HK-2 (cell line): ENCODE measurements around the gene SREBF1.

Experiments used
- DNase-seq: peaks from one replicate; pipeline ENCODE4 v3.0.0-alpha.2; 2018; ENCODE audit not compliant: unreplicated experiment

SREBF1 gene

GRCh38 chr17:17859909-17860765, 23.4 kb upstream of the SREBF1 start:
- peak; percentile 67 for DNase-seq

- no peak for DNase-seq
Measured at GRCh38 chr17:17857496-17857895, 20.7 kb upstream of the SREBF1 start.

- DNase-seq = no peak
Measured at GRCh38 chr17:17856386-17856785, 19.6 kb upstream of the SREBF1 start.

- no peak for DNase-seq
Measured at GRCh38 chr17:17855976-17856375, 19.2 kb upstream of the SREBF1 start.

- no peak for DNase-seq
Measured at GRCh38 chr17:17853811-17854447, 17.1 kb upstream of the SREBF1 start.

GRCh38 chr17:17852930-17853329, 16.1 kb upstream of the SREBF1 start:
- no peak for DNase-seq

DNA sequence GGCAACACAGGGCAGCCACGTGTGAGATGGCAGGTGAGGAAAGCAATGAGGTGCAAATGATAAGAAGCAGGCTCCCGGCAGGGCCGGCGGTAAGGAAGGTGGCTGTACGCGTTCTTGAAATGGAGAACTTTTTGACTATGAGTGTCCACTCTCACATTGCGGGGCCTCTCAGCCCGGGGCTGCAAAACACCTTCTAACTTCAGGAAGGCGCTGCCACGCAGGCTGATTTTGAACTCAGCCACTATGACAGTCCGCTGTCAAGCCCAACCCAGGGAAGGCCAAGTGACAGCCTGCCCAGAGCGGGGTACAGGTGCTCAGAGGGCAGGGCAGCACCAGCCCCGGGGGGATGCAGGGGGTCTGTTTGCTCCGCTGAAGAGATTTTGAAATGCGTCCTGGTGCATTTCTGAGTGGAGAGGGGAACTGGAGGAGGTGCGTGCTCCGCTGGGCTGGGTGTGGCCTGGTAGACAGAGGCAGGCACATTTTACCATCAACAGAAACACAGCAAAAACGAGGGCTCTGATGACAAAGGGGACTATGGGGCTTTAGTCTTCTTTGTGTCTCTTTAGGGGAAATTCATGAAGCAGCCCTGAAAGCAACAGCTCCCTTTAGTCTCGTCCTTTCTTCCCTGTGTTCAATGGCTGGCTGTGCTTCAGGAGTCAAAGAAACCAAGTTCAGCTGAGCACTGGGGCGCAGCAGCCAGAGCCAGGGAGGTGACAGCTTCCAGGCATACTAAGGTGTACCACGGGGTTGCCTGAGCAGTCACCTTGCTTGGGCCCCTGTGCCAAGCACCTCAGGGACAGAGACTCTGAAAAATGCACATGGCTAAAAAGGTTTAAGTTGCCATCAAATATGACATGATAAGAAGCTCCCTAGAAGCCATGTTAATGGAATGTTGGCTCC, 14.6 kb upstream of the SREBF1 start:
- no peak for DNase-seq

GRCh38 chr17:17849845-17850373, 13.1 kb upstream of the SREBF1 start:
- peak; percentile 42 for DNase-seq

DNA sequence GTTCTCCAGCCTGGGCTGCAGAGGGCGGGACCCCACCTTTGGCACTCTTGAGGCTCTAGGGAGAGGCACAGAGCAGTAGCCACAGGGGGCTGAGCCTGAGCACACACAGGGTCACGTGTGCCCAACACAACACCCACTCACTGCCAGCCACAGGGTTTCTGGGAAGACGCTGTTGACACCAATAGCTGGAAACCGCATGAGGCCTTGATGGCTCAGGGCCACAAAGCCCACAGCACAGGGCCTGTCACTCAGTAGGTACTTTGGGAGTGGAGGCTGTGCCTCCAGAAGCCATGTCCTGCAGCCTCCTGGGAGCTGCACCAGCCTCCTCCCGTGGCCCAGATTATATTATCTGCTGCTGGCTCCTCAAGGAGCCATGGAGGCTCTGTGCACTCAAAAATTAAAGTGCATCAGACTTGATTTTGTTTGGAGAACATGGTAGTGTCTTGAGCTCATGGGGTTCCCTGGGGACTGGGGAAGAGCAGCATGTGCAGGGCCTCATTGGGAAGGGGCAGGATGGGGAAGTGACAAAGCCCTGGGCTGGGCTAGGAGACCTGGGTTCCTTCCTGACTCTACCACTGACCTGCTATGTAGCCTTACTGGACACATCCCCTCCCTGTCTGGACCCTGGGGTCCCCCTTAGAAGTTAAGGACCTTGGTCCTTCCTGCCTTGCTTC, 12.5 kb upstream of the SREBF1 start:
- DNase-seq = no peak

GRCh38 chr17:17848311-17849082, 11.7 kb upstream of the SREBF1 start:
- DNase-seq = no peak

GRCh38 chr17:17847726-17848125, 10.9 kb upstream of the SREBF1 start:
- no peak for DNase-seq

GRCh38 chr17:17847118-17847689, 10.4 kb upstream of the SREBF1 start:
- DNase-seq = no peak

GRCh38 chr17:17846645-17847044, 9.9 kb upstream of the SREBF1 start:
- DNase-seq = no peak

DNA sequence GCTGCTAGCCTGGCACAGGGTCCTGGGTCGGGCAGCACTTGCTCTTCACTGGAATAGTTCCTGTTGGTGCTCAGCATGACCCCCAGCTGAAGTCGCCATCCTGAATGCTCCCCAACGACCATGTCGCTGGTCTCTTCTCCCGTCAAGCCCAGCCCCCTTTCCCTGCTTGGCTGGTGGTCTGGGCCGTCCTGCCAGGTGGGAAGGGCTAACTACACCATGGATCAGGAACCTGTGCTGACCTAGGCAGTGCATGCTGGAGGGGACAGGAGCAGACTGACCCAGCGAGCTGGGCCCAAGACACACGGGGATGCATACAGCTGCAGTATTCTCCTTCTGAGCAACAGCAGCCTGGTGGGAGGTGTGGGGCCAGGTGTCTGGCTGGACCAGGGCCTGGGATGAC, 9.2 kb upstream of the SREBF1 start:
- no peak for DNase-seq

DNA sequence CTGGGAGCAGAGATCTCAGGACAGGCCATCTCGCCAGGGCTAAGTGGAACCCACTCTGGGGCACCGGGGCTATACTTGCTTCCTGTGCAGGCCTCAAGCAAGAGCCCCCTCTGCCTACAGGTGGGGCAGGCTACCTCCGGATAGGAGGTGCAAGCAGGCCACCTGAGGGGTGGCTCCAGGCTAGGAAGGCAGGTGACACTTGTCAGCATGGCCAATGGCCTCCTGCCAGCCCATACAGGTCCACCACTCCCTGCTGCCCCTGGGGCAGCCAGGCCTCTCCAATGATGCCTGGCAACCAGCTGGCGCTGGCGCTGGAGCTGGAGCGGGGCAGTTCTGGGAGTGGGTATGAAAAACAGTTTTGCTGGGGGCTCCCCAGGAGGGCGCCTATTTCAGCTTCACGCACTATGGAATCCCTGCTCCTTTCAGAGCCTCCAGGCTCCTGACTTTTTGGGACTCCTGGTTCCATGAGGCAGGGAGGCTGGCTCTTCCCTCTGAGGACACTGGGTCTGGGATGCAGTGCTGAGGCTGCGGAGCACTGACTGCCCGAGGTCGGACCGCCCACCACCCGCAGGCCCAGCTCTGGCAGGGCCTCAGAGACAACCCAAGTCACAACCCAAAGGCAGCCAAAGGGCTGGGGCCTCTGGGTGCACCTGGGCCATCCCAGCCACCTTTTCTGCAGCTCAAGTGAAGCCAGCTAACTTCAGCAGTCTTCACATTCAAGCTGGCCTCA, 8.4 kb upstream of the SREBF1 start:
- DNase-seq = no peak

DNA sequence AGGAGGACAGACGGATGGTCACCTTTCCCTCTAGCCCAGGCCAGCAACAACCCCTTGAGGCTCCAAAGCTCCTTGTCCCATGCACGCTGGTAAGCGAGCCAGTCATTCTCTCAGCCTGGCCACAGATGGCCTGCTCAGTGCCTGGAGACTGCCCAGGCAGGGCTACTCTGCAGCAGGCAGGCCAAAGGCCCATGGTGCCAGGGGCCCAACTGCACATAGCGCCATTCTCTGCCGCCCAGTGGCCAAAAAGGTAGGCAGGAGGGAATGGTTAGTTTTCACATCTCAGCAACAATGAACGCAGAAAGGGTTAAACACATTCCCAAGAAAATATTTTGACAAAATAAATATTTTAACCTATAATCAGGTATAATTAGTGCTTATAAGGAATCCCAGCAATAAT, 7.7 kb upstream of the SREBF1 start:
- no peak for DNase-seq

DNA sequence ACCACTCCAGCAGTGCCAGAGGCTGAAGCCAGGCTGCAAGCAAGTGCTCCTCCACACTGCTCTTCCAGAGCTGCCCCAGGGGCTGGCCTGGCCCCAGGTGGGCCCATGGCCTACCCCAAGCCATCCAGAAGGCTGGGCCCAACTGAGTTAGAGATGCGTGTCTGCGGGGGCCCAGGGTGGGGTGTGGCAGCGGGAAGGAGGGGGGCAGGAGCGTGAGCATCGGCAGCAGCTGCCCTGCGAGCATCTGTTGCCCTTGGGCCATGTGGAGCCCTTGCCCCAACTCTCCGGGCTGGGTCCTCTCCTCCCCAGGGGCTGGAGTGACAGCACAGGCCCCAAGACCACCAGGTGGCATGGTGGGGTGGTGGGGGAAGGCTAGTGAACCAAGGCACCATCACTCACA, 7.3 kb upstream of the SREBF1 start:
- DNase-seq = no peak

GRCh38 chr17:17843096-17843495, 6.3 kb upstream of the SREBF1 start:
- DNase-seq = no peak

DNA sequence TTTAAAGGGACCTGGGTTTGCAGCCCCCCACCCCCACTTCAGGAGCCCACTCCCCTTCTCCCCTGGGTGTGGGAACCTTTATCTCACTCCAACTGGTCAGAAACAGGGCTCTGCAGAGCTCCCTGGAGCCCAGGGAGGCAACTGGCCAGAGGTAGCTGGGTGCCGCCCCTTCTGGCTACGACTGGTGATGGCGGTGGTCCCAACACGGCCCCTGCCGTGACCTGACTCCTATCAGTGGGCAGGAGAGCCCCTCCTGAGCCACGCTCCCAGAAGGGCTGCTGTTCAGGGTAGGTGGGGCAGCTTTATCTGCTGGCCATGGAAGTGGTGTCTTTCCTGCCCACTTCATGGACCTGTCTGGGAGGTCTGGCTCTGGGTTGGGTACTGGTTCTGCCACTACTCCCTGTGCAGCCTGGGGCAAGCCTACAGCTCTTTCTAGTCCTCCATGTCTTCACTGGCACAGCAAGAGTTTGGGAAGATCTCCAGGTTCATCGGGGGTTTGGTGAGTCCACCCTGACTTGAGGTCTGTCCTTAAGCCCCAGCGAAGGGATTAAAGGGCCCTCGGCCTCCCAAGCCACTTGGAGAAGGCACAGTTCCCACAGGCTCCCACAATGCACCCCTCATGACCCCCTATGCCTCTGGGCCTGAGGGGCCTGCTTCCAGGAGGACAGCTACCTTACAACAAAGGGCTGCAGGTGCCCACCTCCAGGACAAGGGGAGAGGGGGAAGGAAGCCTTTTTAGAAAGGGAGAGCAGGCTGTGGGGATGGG, 5.5 kb upstream of the SREBF1 start:
- no peak for DNase-seq
